ENCODE data around the gene LRGUK. TPM values are rescaled to one million over a fixed set of nuclear protein-coding genes. Genes with fewer than 3 reads are reported as not detected.
A peak's percentile ranks its signal among the peaks of the same experiment; 100 is the strongest.

LRGUK gene
- total and polyA plus RNA-seq, 12 donors, result 0.15 to 0.47 (median 0.22) TPM; not detected in 5

DNA sequence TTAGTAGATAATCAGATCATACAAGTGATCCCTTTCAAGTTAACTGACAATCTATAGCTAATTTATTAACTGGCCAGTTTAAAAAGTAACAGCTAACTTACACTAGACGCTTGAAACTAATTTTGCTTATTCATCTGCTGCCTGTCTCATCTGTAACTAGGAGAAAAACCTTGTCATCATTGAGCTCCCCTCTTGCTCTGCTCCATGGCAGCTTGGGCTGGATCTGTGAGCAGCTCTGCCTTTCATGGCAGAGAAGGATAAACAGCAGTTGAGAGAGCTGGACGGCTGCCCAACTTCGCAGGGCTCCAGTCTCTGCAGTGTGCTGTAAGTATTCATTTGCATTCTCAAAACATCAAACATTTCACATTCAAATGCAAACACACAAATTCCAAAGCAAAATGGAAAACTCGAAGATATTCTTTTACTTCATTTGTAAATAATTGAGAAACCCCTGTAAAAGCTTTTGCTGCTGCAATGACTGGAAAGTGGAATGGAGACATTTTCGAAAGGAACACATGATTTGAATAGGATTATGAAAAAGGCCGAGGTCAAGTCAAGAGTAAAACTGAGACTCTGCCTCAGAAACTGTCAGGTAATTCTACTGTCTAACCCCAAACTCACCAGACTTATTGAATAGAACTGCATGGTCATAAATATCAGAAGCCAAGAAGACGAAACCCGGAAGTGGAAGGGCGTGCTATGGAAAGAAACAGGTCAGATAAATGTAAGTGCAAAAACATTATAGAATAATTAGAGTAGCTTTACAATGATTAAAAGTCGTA lies 172.0 kb downstream of the LRGUK start:
- DNase-seq (peak; percentile 24 to 27), ATAC-seq (no peak)
- intact Hi-C loops (cut with DNase I), result no loop called here
- Histone ChIP-seq H3K27me3 (no peaks in the 10 kb centered on the region), H3K27ac (no peak overlapping the region), H3K4me3 (no peak overlapping the region), H3K36me3 (peaks cover 0 to 99% (median 24%) of the 10 kb centered on the region in 9 donors), H3K9me3 (no peaks in the 10 kb centered on the region), H3K4me1 (no peaks in the 10 kb centered on the region)
- 66 to 67% methylated on average over 10 of the region's 10 CpGs for WGBS, 2 donors
- TF ChIP-seq, protein P1, sequence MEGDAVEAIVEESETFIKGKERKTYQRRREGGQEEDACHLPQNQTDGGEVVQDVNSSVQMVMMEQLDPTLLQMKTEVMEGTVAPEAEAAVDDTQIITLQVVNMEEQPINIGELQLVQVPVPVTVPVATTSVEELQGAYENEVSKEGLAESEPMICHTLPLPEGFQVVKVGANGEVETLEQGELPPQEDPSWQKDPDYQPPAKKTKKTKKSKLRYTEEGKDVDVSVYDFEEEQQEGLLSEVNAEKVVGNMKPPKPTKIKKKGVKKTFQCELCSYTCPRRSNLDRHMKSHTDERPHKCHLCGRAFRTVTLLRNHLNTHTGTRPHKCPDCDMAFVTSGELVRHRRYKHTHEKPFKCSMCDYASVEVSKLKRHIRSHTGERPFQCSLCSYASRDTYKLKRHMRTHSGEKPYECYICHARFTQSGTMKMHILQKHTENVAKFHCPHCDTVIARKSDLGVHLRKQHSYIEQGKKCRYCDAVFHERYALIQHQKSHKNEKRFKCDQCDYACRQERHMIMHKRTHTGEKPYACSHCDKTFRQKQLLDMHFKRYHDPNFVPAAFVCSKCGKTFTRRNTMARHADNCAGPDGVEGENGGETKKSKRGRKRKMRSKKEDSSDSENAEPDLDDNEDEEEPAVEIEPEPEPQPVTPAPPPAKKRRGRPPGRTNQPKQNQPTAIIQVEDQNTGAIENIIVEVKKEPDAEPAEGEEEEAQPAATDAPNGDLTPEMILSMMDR (IDR thresholded peaks at IDR 0.05), result no peak

DNA sequence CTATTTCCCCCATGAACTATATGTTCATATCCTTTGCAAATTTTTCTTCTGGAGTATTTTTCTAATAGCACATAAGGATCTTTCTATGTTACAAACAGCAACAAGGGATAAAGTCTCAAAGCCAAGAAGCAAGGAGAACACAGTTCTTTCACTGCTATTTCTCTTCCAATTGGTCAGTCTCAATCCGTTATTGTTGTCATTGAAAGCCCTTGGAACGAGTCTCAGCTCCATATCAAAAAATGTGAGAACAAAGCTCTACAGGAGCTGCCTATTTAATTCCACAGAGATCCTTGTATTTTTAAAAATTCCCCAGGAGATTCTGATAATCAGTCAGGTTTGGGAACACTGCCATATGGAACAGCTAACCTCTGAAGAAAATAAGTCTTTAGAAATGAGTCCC lies 173.8 kb downstream of the LRGUK start:
- no peak for ATAC-seq
- no peaks in the 10 kb centered on the region for H3K9me3 ChIP-seq
- DNase-seq, result no peak
- no peaks in the 10 kb centered on the region for H3K4me1 ChIP-seq
- TF ChIP-seq, protein P1 (IDR thresholded peaks at IDR 0.05), result no peak
- H3K36me3 ChIP-seq, result peaks cover 0 to 99% (median 17%) of the 10 kb centered on the region in 9 donors
- WGBS, 2 donors, result 70 to 71% methylated on average over 2 of the region's 2 CpGs
- no peak overlapping the region for H3K4me3 ChIP-seq
- no peak overlapping the region for H3K27ac ChIP-seq
- no peaks in the 10 kb centered on the region for H3K27me3 ChIP-seq
- intact Hi-C loops (cut with DNase I), result no loop called here

DNA sequence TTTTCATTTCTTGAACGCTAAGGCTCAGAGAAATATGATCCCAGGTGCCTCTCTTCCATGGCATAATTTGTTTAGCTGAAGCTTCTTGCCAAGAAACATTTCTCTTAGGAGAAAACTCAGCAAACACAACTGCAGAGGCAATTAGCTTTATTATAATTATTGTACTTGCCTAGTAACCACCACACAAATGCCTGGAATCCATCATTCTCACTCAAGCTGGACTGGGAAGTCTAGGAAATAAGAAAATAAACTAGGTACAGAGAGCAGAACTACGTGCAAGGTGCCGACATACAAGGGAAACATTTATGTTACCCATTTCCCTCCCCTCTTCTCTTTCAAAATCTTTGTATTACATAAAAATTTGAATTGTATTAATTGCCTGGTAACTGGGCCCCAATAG lies 174.5 kb downstream of the LRGUK start:
- H3K27me3 ChIP-seq, result no peaks in the 10 kb centered on the region
- no peaks in the 10 kb centered on the region for H3K9me3 ChIP-seq
- H3K36me3 ChIP-seq, result peaks cover 0 to 97% (median 13%) of the 10 kb centered on the region in 9 donors
- H3K27ac ChIP-seq, result no peak overlapping the region
- H3K4me1 ChIP-seq, result no peaks in the 10 kb centered on the region
- intact Hi-C loops (cut with DNase I), result no loop called here
- TF ChIP-seq, protein P1 (IDR thresholded peaks at IDR 0.05), result no peak
- ATAC-seq (no peak), DNase-seq (no peak)
- H3K4me3 ChIP-seq, result no peak overlapping the region
- WGBS, 2 donors, result 88% methylated on average over 3 of the region's 3 CpGs

DNA sequence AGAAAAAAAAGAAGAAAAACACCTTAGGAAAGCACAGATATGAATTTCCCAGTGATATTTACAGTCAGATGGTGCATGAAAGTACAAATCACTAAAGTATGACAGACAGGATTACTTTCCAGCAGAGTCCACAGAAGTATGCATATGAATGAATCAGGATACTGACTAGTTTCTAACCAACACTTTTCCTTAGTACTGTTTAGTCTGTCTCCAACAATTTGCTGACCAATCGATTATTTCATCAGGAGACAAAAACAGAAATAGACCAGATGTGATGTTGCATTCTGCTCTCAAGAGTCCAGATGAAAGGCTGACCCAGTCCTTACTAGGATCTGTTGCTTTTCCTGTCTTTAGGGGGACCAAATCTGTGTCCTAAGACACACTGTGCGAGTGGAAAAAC lies 175.0 kb downstream of the LRGUK start:
- ATAC-seq (no peak), DNase-seq (no peak)
- intact Hi-C loops (cut with DNase I), result no loop called here
- H3K36me3 ChIP-seq, result peaks cover 0 to 92% (median 13%) of the 10 kb centered on the region in 9 donors
- H3K4me3 ChIP-seq, result no peak overlapping the region
- H3K27me3 ChIP-seq, result no peaks in the 10 kb centered on the region
- WGBS, 2 donors, result 88 to 96% methylated on average over 2 of the region's 2 CpGs
- no peaks in the 10 kb centered on the region for H3K9me3 ChIP-seq
- H3K27ac ChIP-seq, result no peak overlapping the region
- H3K4me1 ChIP-seq, result no peaks in the 10 kb centered on the region
- TF ChIP-seq, protein P1 (IDR thresholded peaks at IDR 0.05), result no peak
